ENCODE results near the gene NEURL1B.

DNA sequence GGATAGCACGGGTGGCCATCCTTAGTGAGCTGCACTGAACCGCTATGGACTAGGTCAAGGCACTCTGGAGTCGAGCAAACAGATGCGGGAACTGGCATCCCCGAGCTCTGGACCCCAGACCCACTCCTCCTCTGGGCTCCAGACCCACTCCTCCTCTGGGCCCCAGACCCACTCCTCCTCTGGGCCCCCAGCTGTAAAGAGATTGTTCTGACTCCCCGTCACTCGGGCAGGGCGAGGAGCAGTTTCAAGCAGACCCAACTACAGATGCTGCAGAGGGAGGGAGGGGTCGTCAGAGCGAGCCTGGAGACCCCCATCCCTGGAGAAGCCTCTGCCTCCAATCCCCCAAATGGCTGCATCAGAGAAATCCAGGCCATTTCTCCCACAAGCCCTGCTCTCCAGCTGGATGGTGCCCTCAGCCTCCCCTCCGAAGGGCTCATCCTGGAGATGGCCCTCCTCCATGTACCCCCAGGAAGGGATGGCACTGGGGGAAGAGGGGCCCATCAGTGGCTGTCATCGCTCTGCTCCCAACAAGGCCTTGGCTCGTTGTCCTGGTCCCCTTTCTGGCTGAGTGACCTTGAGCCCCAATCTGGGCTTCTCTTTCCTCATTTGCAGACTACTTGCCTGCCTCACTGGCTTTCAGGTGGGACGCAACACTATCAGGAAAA is 91.3 kb downstream of the NEURL1B start:
- TF ChIP-seq EGR1 (IDR thresholded peaks at IDR 0.05; ENCODE audit: low read depth in 2 of 2) (no peak), TAF1 (conservative IDR thresholded peaks at IDR 0.05) (no peak), RAD21 (IDR thresholded peaks at IDR 0.05) (no peak)
- TF ChIP-seq, protein P1, sequence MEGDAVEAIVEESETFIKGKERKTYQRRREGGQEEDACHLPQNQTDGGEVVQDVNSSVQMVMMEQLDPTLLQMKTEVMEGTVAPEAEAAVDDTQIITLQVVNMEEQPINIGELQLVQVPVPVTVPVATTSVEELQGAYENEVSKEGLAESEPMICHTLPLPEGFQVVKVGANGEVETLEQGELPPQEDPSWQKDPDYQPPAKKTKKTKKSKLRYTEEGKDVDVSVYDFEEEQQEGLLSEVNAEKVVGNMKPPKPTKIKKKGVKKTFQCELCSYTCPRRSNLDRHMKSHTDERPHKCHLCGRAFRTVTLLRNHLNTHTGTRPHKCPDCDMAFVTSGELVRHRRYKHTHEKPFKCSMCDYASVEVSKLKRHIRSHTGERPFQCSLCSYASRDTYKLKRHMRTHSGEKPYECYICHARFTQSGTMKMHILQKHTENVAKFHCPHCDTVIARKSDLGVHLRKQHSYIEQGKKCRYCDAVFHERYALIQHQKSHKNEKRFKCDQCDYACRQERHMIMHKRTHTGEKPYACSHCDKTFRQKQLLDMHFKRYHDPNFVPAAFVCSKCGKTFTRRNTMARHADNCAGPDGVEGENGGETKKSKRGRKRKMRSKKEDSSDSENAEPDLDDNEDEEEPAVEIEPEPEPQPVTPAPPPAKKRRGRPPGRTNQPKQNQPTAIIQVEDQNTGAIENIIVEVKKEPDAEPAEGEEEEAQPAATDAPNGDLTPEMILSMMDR (IDR thresholded peaks at IDR 0.05; ENCODE audit: low read depth, low read length, missing input control), result no peak
